Endothelial cell of umbilical vein (primary cell): ENCODE results near the gene LIN28B. TPM values are rescaled to one million over a fixed set of nuclear protein-coding genes. Genes with fewer than 3 reads are reported as not detected.

Source experiments
- BruUV-seq: library from RNA; stranded (reverse); fragments of 400-500 nt; replicated peaks from 2 replicates; lab custom pipeline; 2021; lab: Mats Ljungman, UMichigan
- CTCF ChIA-PET: fragments of 300-600, 350-600 bp; sonication (Branson Sonifier 250); formaldehyde crosslinking; loops from one replicate; lab custom pipeline; 2021; ENCODE audit warnings: antibody characterized with exemption, inconsistent platforms; lab: Charles Lee
- POLR2A ChIA-PET: fragments of 300-600, 350-600 bp; sonication (Branson Sonifier 250); formaldehyde crosslinking; loops from one replicate; lab custom pipeline; 2021; ENCODE audit warnings: antibody characterized with exemption, inconsistent platforms; lab: Charles Lee
- DNase-seq: peaks from one replicate; pipeline ENCODE4 v3.0.0-alpha.2; 2011; ENCODE audit warnings: low read depth, low spot score
- FAIRE-seq: peaks from 2 replicates; lab custom pipeline; 2011; peaks lifted over from hg19 to GRCh38; lab: Jason Lieb, UNC
- H2AFZ ChIP-seq: 2 replicates; pipeline ENCODE4 v1.6.0; 2012; ENCODE audit warnings: low read depth, low read length, control low read depth, inconsistent platforms
- H3K27ac ChIP-seq: 2 replicates; pipeline ENCODE4 v1.5.1; 2011; ENCODE audit warnings: low read depth, mild to moderate bottlenecking, control low read depth, low read length, moderate library complexity; ENCODE audit not compliant: insufficient read depth
- H3K27me3 ChIP-seq, 2 experiments: 2 replicates each; pipeline versions ENCODE4 v1.6.0 to v1.6.1; 2011; ENCODE audit warnings: low read length in 2 of 2, mixed read lengths in 1 of 2; ENCODE audit not compliant: control insufficient read depth in 2 of 2, insufficient read depth in 2 of 2
- H3K36me3 ChIP-seq, 2 experiments: 2 replicates in 1 of 2; 3 replicates in 1 of 2; pipeline ENCODE4 v1.5.1; 2011; ENCODE audit warnings: low read length in 2 of 2, mild to moderate bottlenecking in 1 of 2, moderate library complexity in 1 of 2; ENCODE audit not compliant: control insufficient read depth in 2 of 2, insufficient read depth in 2 of 2; ENCODE audit errors: extremely low read depth in 1 of 2
- H3K4me1 ChIP-seq: 3 replicates; pipeline ENCODE4 v1.5.1; 2011; ENCODE audit warnings: mild to moderate bottlenecking, low read length; ENCODE audit not compliant: control insufficient read depth, insufficient read depth; ENCODE audit errors: extremely low read depth
- H3K4me2 ChIP-seq: 2 replicates; pipeline ENCODE4 v1.6.1; 2011; ENCODE audit warnings: low read length, control low read depth, mixed read lengths; ENCODE audit not compliant: insufficient read depth
- H3K4me3 ChIP-seq, 3 experiments: fragments of 200-600 bp in 1 of 3; sonication (generic), shearing (Covaris generic) in 1 of 3; replicated peaks in 1 of 3; 2 replicates each; pipeline ENCODE4 v1.5.1; 2011 to 2016; ENCODE audit warnings: control low read depth in 3 of 3, low read length in 3 of 3, mild to moderate bottlenecking in 2 of 3, inconsistent platforms in 1 of 3, low read depth in 1 of 3, moderate library complexity in 1 of 3; ENCODE audit not compliant: insufficient read depth in 1 of 3
- H3K79me2 ChIP-seq: 2 replicates; pipeline ENCODE4 v1.6.0; 2012; ENCODE audit warnings: low read length, inconsistent platforms; ENCODE audit not compliant: control insufficient read depth, insufficient read depth
- H3K9ac ChIP-seq: replicated peaks from 2 replicates; pipeline ENCODE3; 2011; ENCODE audit warnings: low read length, control low read depth; ENCODE audit not compliant: insufficient read depth; ENCODE audit errors: extremely low read depth
- H3K9me1 ChIP-seq: replicated peaks from 3 replicates; pipeline ENCODE4 v1.6.0; 2011; ENCODE audit warnings: mild to moderate bottlenecking, low read length; ENCODE audit not compliant: control insufficient read depth, insufficient read depth; ENCODE audit errors: extremely low read depth
- H3K9me3 ChIP-seq: replicated peaks from 2 replicates; pipeline ENCODE4 v1.5.1; 2012; ENCODE audit warnings: low read length, inconsistent platforms; ENCODE audit not compliant: control insufficient read depth, insufficient read depth
- H4K20me1 ChIP-seq: replicated peaks from 2 replicates; pipeline ENCODE3; 2011; ENCODE audit warnings: mild to moderate bottlenecking, low read length; ENCODE audit not compliant: control insufficient read depth, insufficient read depth; ENCODE audit errors: extremely low read depth
- EZH2 ChIP-seq: IDR thresholded peaks from 2 replicates; pipeline ENCODE4 v1.6.1; 2012; ENCODE audit warnings: borderline replicate concordance, low read depth, mild to moderate bottlenecking, moderate library complexity, low read length, inconsistent platforms; ENCODE audit not compliant: severe bottlenecking
- FOS ChIP-seq: IDR thresholded peaks from 2 replicates; pipeline ENCODE4 v1.6.1; 2011; ENCODE audit warnings: mild to moderate bottlenecking, low read length, moderate library complexity, borderline replicate concordance; ENCODE audit not compliant: insufficient read depth
- GATA2 ChIP-seq: IDR thresholded peaks from 2 replicates; pipeline ENCODE4 v1.7.0; 2011; ENCODE audit warnings: low read depth, mild to moderate bottlenecking, moderate library complexity, mixed read lengths, low read length; ENCODE audit not compliant: insufficient read length, insufficient read depth
- JUN ChIP-seq: IDR thresholded peaks from 2 replicates; pipeline ENCODE4 v1.6.1; 2011; ENCODE audit warnings: borderline replicate concordance, low read depth; ENCODE audit not compliant: insufficient read length, insufficient read depth
- MYC ChIP-seq: IDR thresholded peaks from one replicate; pipeline ENCODE4 v1.6.1; 2011; ENCODE audit warnings: mild to moderate bottlenecking, low read depth, low read length
- POLR2A ChIP-seq: IDR thresholded peaks from 2 replicates; pipeline ENCODE4 v1.6.1; 2012; ENCODE audit warnings: low read depth, mild to moderate bottlenecking, control low read depth, low read length
- POLR2AphosphoS5 ChIP-seq: IDR thresholded peaks from 2 replicates; pipeline ENCODE4 v1.6.1; 2012; ENCODE audit warnings: low read depth, mild to moderate bottlenecking, control low read depth, low read length, moderate library complexity; ENCODE audit not compliant: insufficient read depth
- dilution Hi-C: fragments of 300-500 bp; cut with MboI; formaldehyde crosslinking; loops from one replicate; pipeline ENCODE4 v1.15.0; 2019; ENCODE audit warnings: low sequenced_read_pairs; ENCODE audit not compliant: extremely low pct_ligation_motif_present
- intact Hi-C: fragments of 100-400 bp; cut with micrococcal nuclease; formaldehyde crosslinking; loops from one replicate; pipeline ENCODE4 v1.10.0; 2022
- polyA plus RNA-seq, 4 experiments: library from polyadenylated mRNA; depleted of rRNA in 3 of 4; stranded (reverse) in 3 of 4; unstranded in 1 of 4; fragments of >200 nt; gene quantifications; 2 replicates each; pipeline versions ENCODE4 v1.2.1 to v1.2.3, GENCODE V29; 2011 to 2012; ENCODE audit warnings: missing spikeins in 1 of 4
- total RNA-seq: library from RNA; stranded (reverse); gene quantifications from 2 replicates; pipeline ENCODE4 v1.2.3, GENCODE V29; 2021
- TF ChIP-seq, protein P1 (sequence below): IDR thresholded peaks from 2 replicates; pipeline ENCODE4 v1.6.1; 2011; ENCODE audit not compliant: insufficient read depth, insufficient read length
- TF ChIP-seq, protein P2 (sequence below), 2 donors: IDR thresholded peaks; 1 replicate in 1 of 2; 2 replicates in 1 of 2; pipeline ENCODE4 v1.5.1; 2011; ENCODE audit warnings: low read length in 2 of 2, mild to moderate bottlenecking in 2 of 2, moderate library complexity in 2 of 2, control low read depth in 1 of 2, inconsistent platforms in 1 of 2, low read depth in 1 of 2; ENCODE audit not compliant: insufficient read depth in 1 of 2; ENCODE audit errors: extremely low read depth in 1 of 2

LIN28B gene
- total and polyA plus RNA-seq, 2 donors (not counting 3 experiments of a cell fraction or from before 2014, with no cell fraction given), result not detected

DNA sequence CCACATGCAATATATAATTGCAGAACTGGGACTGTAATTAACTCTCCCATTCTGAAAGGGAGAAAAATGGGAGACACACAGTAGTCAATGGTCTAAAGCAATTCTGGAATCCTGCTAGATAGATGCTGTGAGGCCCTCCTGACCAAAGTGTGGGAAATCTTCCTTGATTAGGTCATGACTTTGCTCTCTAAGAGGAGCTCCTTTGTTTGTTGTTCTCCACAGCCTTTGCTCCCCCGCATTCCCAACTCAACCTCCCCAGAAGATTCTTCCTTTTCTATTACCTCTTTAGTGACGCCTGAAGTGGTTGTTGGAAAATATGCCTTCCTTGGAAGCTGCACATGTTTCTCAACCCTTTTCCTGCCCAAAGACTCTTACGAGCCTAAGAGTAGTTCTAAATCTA, 28.8 kb upstream of the LIN28B start:
- no TSS peak for BruUV-seq
- Histone ChIP-seq H3K9ac (no peak overlapping the region), H3K36me3 (no peaks in the 10 kb centered on the region), H2AFZ (no peak overlapping the region), H3K27me3 (peaks cover 1 to 10% of the 10 kb centered on the region in 2 experiments), H3K27ac (no peak overlapping the region), H3K9me3 (no peaks in the 10 kb centered on the region), H3K79me2 (no peaks in the 10 kb centered on the region), H3K4me3 (no peak overlapping the region), H3K4me1 (no peaks in the 10 kb centered on the region), H3K4me2 (no peak overlapping the region), H4K20me1 (no peaks in the 10 kb centered on the region), H3K9me1 (no peaks in the 10 kb centered on the region)
- dilution Hi-C loops, result no loop called here
- ChIA-PET CTCF (no interaction called here), POLR2A (no interaction called here)
- intact Hi-C loops, result no loop called here
- TF ChIP-seq POLR2AphosphoS5 (no peak), MYC (no peak), POLR2A (no peak), EZH2 (no peak), JUN (no peak), FOS (no peak), GATA2 (no peak)
- TF ChIP-seq, protein P1, sequence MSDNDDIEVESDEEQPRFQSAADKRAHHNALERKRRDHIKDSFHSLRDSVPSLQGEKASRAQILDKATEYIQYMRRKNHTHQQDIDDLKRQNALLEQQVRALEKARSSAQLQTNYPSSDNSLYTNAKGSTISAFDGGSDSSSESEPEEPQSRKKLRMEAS, result no peak
- TF ChIP-seq, protein P2, sequence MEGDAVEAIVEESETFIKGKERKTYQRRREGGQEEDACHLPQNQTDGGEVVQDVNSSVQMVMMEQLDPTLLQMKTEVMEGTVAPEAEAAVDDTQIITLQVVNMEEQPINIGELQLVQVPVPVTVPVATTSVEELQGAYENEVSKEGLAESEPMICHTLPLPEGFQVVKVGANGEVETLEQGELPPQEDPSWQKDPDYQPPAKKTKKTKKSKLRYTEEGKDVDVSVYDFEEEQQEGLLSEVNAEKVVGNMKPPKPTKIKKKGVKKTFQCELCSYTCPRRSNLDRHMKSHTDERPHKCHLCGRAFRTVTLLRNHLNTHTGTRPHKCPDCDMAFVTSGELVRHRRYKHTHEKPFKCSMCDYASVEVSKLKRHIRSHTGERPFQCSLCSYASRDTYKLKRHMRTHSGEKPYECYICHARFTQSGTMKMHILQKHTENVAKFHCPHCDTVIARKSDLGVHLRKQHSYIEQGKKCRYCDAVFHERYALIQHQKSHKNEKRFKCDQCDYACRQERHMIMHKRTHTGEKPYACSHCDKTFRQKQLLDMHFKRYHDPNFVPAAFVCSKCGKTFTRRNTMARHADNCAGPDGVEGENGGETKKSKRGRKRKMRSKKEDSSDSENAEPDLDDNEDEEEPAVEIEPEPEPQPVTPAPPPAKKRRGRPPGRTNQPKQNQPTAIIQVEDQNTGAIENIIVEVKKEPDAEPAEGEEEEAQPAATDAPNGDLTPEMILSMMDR (IDR thresholded peaks at IDR 0.05; ENCODE audit: extremely low read depth in 1 of 2, insufficient read depth in 1 of 2, low read depth in 1 of 2, low read length in 2 of 2), result no peak
- FAIRE-seq, result no peak
- no peak for DNase-seq
